Measurements from ENCODE around the gene CMTM5. TPM values are rescaled to one million over a fixed set of nuclear protein-coding genes. Genes with fewer than 3 reads are reported as not detected.
A peak's percentile ranks its signal among the peaks of the same experiment; 100 is the strongest.

The CMTM5 gene
- total RNA-seq, 1 donor, result not detected

- no peak for TF ChIP-seq CTCF (IDR thresholded peaks at IDR 0.05; ENCODE audit: extremely low read depth, low read depth, low read length)
- no peaks in the 10 kb centered on the region for H3K36me3 ChIP-seq (ENCODE audit: insufficient read depth, low read length)
- DNase-seq (ENCODE audit: insufficient read length, low spot score, missing footprints), result peak; percentile 49
- H3K27me3 ChIP-seq (ENCODE audit: insufficient read depth, low read length), result no peaks in the 10 kb centered on the region
- H3K4me3 ChIP-seq (ENCODE audit: insufficient read depth, low read length), result no peak overlapping the region
- no peaks in the 10 kb centered on the region for H4K20me1 ChIP-seq (ENCODE audit: insufficient read depth, low read length)
- no peaks in the 10 kb centered on the region for H3K4me1 ChIP-seq (ENCODE audit: insufficient read depth, low read length)
- H2AFZ ChIP-seq (ENCODE audit: low read length), result no peak overlapping the region
- no peak overlapping the region for H3K27ac ChIP-seq (ENCODE audit: low read depth, low read length)
- no peak overlapping the region for H3K4me2 ChIP-seq (ENCODE audit: insufficient read depth, low read length)
- no peaks in the 10 kb centered on the region for H3K9me3 ChIP-seq (ENCODE audit: low read depth, low read length)
- H3K79me2 ChIP-seq (ENCODE audit: insufficient read depth, low read length), result no peaks in the 10 kb centered on the region
Observed at GRCh38 chr14:23405096-23405495, 28.2 kb downstream of the CMTM5 start.

- no peak overlapping the region for H3K27ac ChIP-seq (ENCODE audit: low read depth, low read length)
- H3K36me3 ChIP-seq (ENCODE audit: insufficient read depth, low read length), result no peaks in the 10 kb centered on the region
- no peak overlapping the region for H2AFZ ChIP-seq (ENCODE audit: low read length)
- H3K4me2 ChIP-seq (ENCODE audit: insufficient read depth, low read length), result no peak overlapping the region
- H3K4me1 ChIP-seq (ENCODE audit: insufficient read depth, low read length), result no peaks in the 10 kb centered on the region
- no peaks in the 10 kb centered on the region for H4K20me1 ChIP-seq (ENCODE audit: insufficient read depth, low read length)
- no peak overlapping the region for H3K4me3 ChIP-seq (ENCODE audit: insufficient read depth, low read length)
- no peak for TF ChIP-seq CTCF (IDR thresholded peaks at IDR 0.05; ENCODE audit: extremely low read depth, low read depth, low read length)
- H3K79me2 ChIP-seq (ENCODE audit: insufficient read depth, low read length), result no peaks in the 10 kb centered on the region
- peaks cover under 1% of the 10 kb centered on the region for H3K27me3 ChIP-seq (ENCODE audit: insufficient read depth, low read length)
- DNase-seq (ENCODE audit: insufficient read length, low spot score, missing footprints), result peak; percentile 62
- H3K9me3 ChIP-seq (ENCODE audit: low read depth, low read length), result no peaks in the 10 kb centered on the region
Observed at GRCh38 chr14:23405516-23406025, 28.7 kb downstream of the CMTM5 start.

GRCh38 chr14:23406244-23406643, 29.4 kb downstream of the CMTM5 start:
- Histone ChIP-seq H3K36me3 (ENCODE audit: insufficient read depth, low read length) (no peaks in the 10 kb centered on the region), H3K9me3 (ENCODE audit: low read depth, low read length) (no peaks in the 10 kb centered on the region), H3K27ac (ENCODE audit: low read depth, low read length) (no peak overlapping the region), H3K27me3 (ENCODE audit: insufficient read depth, low read length) (peaks cover 3% of the 10 kb centered on the region), H3K4me1 (ENCODE audit: insufficient read depth, low read length) (no peaks in the 10 kb centered on the region), H3K4me2 (ENCODE audit: insufficient read depth, low read length) (no peak overlapping the region), H2AFZ (ENCODE audit: low read length) (no peak overlapping the region), H4K20me1 (ENCODE audit: insufficient read depth, low read length) (no peaks in the 10 kb centered on the region), H3K4me3 (ENCODE audit: insufficient read depth, low read length) (no peak overlapping the region), H3K79me2 (ENCODE audit: insufficient read depth, low read length) (no peaks in the 10 kb centered on the region)
- no peak for TF ChIP-seq CTCF (IDR thresholded peaks at IDR 0.05; ENCODE audit: extremely low read depth, low read depth, low read length)
- peak; percentile 85 for DNase-seq (ENCODE audit: insufficient read length, low spot score, missing footprints)

GRCh38 chr14:23406725-23407355, 30.0 kb downstream of the CMTM5 start:
- Histone ChIP-seq H3K27ac (ENCODE audit: low read depth, low read length) (no peak overlapping the region), H4K20me1 (ENCODE audit: insufficient read depth, low read length) (no peaks in the 10 kb centered on the region), H3K27me3 (ENCODE audit: insufficient read depth, low read length) (peaks cover 3% of the 10 kb centered on the region), H3K4me1 (ENCODE audit: insufficient read depth, low read length) (no peaks in the 10 kb centered on the region), H2AFZ (ENCODE audit: low read length) (no peak overlapping the region), H3K9me3 (ENCODE audit: low read depth, low read length) (no peaks in the 10 kb centered on the region), H3K4me2 (ENCODE audit: insufficient read depth, low read length) (no peak overlapping the region), H3K36me3 (ENCODE audit: insufficient read depth, low read length) (no peaks in the 10 kb centered on the region), H3K79me2 (ENCODE audit: insufficient read depth, low read length) (no peaks in the 10 kb centered on the region), H3K4me3 (ENCODE audit: insufficient read depth, low read length) (no peak overlapping the region)
- TF ChIP-seq CTCF (IDR thresholded peaks at IDR 0.05; ENCODE audit: extremely low read depth, low read depth, low read length), result no peak
- DNase-seq (ENCODE audit: insufficient read length, low spot score, missing footprints), result peak; percentile 69

Data from osteoblast (primary cell).